NK-92 (cell line): ENCODE data around the gene FGFR3.

Experiments
- DNase-seq: peaks from one replicate; lab custom pipeline; 2025; ENCODE audit not compliant: unreplicated experiment; lab: John Stamatoyannopoulos, UW

Gene FGFR3

GRCh38 chr4:1786544-1787362 lies 6.3 kb upstream of the FGFR3 start:
- no peak for DNase-seq

GRCh38 chr4:1787411-1788077 lies 5.5 kb upstream of the FGFR3 start:
- DNase-seq, result no peak

DNA sequence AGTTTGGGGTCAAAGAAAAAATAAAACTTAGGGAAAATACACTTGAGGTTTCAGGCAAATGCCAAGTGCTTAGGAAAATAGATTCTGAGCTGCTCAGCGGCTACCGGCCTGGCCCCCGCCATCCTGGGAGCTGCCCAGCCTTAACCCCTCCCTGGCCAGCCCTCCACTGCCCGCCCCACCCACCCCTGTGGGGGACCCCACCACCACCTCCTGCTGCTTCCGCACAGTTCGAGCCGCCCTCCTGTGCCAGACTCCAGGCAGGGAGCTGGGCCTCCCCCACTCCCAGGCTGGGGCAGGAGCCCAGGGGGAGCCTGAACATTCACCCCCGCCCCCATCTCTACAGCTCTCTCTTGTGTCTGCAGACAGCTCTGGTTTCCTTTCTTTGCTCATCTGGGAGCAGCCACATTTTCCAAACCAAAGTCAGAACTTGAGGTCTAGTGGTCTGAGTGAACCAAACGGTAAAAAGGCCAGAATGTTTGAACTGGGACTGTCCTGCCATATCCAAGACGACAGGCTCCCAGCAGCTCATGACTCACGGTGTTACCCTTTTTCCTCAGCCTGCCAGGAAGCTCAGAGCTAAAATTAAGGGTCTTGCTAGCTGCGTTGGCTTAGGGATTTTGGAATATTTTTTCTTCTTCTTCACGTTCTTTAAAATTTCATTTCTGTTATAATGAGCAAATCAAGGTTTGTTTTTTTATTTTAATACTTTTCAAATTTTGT lies 4.7 kb upstream of the FGFR3 start:
- no peak for DNase-seq

DNA sequence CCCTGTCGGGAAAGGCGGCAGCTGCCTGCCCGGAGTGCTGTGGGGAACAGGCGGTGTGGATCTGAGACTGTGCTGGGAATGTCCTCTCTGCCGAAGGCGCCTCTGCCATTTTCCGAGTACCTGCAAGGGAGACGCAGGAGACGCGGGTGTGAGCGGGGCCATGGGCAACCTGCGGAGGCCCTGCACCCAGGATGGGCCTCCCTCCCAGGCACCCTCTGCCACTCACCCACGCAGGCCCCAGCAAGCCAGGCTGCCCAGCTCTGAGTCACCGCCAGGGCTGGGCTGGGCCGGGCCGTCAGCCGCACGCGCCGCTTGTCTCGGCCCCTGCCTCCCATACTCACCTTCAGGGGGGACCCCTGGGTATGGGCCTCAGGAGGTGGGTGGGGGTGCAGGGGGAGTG lies 3.5 kb upstream of the FGFR3 start:
- DNase-seq, result no peak

DNA sequence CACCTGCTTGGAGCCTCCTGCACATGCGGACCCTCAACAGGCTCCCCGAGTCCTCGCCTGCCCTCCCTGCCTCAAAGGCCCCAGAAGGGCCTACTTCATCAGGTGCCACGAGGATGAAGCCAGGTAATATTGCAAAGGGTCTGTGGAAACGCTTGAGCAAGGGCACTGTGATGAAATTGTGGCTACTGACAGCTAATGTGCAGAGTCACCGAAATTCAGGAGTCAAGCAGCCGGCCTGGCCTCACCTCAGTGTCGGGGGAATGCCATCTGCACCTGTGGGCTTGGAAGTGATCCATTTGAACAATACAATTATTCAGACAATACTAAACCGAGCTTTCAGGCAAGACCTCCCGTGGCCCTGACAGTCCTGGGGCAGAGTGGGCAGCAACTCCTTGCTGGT lies 3.1 kb upstream of the FGFR3 start:
- DNase-seq, result no peak

GRCh38 chr4:1792158-1792831 lies 798 bp upstream of the FGFR3 start:
- DNase-seq, result no peak

DNA sequence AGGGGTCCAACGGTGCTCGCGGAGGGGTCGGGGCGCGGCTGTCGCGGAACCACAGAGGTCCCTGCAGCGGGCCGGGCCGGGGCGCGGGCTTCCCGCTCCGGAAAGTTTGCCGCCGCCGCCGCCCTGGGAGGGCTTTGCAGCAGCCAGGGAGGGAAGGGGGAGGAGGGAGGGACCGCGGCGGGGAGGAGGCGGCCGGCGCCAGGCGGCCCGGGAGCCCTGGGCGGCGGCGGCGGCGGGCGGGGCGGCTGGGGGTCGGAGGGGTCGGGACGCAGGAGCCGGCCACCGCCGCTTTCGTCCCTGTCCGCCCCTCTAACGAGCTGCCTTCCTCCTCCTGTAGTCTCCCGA lies 375 bp downstream of the FGFR3 start:
- DNase-seq, result no peak

- no peak for DNase-seq
Measured at GRCh38 chr4:1793940-1794808, 1.1 kb downstream of the FGFR3 start.

DNA sequence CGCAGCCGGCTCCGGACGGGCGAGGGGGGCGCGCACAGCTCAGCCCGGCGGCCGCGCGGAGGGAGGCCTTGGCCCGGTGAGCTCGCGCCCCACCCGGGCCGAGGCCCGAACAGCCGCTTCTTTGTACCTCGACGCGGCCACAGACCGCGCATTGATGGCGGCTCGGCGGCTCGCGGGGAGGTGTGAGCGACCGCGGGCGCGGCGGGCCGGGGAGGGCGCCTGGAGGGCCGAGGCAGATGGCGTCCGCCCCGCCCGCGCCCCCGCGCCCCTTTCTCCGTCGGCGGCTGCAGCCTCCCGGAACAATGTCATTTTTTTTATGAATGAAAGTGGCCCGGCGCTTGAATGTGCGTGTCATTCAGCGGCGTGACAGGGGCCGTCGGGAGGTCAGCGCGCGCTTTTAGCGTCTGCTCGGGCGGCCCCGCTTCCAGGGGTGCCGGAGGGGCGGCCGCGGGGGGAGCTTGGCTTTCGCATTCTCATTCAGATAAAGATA lies 1.8 kb downstream of the FGFR3 start:
- DNase-seq, result no peak

DNA sequence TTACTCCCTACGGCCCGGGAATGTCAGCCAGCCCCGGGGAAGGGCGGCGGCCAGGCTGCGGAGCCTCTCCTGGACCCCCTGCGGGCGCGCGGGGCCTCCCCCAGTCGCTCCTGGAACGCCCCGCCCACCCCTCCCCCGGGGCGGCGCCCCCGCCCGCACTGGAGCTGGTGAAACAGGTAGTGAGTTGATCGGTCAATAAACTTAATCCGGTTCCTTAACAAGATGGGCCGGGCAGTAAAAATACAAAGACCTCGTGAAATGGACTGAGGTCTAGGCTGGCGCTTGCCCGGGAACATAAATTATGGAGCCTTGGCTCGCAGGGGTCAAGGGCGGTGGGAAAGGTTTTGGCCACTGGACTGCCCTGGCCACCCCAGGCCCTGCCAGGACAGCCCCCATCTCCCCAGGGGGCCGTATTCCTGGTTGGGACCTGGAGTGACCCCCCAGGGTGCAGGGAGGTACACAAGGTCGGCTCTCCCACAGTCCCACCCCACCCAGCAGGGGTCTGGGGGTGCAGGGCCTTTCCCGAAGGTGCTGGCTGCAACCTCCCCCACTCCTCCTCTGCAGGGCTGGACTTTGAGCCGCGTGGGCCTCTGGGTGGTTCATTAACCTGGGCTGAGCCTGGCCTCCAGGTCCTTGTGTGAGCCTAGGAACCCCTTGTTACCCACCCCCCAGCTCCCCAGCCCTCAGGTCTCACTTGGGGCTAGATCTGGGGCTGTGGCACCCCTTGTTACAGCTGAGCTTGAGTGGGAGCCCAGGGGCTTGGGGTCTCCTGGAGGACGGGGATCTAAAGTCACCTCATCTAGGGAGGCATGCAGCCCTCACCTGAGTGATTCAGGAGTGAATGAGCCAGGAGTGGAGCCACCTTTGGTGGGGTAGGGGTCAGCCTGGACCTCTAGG lies 2.5 kb downstream of the FGFR3 start:
- DNase-seq, result no peak

GRCh38 chr4:1796486-1797204 lies 3.6 kb downstream of the FGFR3 start:
- no peak for DNase-seq

DNA sequence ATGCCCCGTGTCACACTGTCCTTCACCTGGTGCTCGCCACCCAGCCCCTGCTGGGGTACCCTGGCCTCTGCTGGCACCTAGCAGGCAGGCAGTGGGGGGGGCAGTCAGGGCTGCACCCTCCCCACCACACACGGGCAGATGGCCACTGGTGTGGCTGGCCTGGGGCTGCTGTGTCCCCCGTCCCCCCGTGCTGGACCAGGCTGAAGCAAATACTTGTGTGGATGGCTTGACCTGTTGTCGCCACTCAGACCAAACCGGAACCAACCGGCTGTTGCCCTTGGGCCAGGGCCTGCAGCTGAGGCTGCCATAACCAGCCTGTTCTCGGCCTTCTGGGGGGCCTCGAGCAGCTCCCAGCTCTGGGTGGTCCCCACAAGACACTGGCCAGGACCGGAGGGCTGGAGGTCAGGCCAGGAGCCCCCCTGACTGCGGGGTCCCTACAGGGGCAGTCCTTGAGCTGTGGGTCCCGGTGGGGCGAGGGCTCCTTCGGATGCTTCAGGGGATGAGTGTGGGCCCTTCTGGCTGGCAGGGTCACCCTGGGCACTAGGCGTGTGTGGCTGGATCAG lies 4.3 kb downstream of the FGFR3 start:
- no peak for DNase-seq

DNA sequence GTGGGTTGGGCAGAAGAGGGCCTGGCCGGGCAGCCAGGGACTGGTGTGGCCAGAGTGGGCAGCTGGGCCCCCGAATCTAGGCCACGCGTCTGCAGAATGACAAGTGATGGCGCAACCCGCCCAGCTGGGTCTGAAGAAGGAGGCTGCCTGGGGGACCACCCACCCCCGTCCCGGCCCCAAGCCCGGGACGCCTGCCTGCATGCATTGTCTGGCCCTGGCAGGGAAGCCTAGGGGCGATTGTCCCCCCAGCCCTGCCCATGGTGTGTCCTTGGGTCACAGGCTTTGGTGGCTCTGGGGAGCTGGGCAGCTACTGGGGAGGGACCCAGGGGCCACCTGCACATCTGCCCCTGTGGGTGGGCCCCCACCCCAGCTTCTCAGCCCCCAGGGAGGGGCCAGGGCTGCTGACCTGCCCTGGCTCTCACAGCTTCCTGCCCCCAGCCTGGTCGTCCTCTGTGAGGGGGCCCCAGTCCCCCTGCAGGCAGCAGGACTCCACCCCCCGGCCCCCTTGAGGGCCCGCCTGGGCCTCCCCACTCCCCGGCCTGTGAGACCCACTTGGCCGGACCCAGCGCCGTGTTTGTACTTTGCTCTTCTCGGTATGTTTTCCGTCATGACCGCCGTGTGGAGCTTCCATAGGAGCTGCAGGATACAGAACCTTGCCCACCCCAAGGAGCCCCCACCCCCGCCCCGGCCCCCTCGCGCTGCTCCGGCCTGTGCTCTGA lies 4.9 kb downstream of the FGFR3 start:
- DNase-seq, result no peak

DNA sequence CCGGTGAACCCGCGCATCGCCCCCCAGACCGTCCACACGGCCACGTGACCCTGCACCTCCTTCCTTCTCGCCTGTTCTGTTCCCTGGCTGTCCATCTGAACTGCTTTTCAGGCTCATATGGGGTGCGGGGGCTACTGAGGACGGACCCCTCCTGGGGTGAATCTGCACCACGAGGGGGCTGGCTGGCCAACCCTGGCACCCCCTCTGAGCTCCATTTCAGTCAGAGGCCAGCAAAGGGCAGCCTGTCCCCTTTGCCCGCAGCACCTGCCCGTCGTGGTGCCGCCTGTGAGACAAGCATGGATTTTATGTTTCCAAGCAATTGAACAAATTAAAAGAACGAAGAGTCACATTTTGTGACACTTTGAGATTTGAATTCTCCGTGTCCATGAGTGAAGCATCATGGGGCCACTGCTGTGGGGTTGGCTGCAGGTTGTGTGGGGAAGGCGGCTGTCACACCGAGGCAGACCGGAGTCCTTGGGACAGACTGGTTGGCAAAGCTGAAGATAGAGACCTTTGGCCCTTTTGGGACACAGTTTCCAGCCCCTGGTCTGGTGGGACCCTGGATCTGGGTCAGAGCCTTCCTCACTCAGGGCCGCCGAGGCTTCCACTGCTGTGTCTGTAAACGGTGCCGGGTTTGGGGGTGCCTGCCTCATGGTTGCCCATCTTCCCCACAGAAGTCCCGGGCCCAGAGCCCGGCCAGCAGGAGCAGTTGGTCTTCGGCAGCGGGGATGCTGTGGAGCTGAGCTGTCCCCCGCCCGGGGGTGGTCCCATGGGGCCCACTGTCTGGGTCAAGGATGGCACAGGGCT lies 5.7 kb downstream of the FGFR3 start:
- DNase-seq, result no peak

DNA sequence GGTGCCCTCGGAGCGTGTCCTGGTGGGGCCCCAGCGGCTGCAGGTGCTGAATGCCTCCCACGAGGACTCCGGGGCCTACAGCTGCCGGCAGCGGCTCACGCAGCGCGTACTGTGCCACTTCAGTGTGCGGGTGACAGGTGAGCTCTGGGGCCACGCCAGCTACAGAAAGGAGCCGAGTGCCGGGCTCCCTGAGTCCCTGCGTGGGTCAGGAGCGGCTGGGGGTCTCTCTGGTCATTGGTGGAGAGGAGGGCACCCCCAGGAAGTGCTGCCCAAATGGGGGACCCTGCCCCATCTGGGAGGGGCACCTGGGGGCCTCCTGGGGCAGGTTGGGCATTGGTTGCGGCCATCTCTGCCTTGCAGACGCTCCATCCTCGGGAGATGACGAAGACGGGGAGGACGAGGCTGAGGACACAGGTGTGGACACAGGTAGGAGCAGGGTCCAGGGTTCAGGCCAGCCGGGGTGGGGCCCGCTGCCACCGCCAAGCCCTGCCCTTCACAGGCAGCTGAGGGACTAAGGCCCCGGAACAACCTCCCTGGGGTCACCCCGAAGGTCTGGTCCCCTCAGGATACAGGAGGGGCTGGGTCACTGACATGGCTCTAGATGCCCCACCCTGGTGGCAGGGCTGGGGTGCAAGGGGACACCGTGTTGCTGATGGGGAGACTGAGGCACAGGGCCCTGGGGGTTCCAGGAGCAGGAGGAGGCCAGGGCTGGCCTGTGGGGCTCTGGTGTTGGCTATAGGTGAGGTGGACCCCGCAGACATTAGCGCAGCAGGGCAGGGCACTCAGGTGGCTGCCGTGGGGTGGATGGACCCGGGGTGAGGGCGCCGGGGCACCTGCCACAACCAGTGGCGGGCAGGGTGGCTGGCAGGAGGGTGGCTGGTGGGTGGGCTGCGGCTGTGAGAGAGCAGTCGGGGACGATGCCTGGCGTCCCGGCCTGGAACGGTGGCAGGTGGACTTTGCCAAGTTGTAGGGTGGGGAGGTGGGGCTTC lies 6.6 kb downstream of the FGFR3 start:
- no peak for DNase-seq

- no peak for DNase-seq
Measured at GRCh38 chr4:1800805-1801204, 7.7 kb downstream of the FGFR3 start.
